Stimulated activated CD8-positive, alpha-beta memory T cell treated with anti-CD3 and anti-CD28 coated beads, Interleukin-12 subunit alpha, Interleukin-12 subunit beta, amount 100 ng/mL, for 4 hours (primary cell): ENCODE results near the gene TEAD1.

ENCODE experiments used
- DNase-seq: peaks from one replicate; pipeline ENCODE4 v3.0.0-alpha.2; 2020; ENCODE audit warnings: low read depth

TEAD1 gene

DNA sequence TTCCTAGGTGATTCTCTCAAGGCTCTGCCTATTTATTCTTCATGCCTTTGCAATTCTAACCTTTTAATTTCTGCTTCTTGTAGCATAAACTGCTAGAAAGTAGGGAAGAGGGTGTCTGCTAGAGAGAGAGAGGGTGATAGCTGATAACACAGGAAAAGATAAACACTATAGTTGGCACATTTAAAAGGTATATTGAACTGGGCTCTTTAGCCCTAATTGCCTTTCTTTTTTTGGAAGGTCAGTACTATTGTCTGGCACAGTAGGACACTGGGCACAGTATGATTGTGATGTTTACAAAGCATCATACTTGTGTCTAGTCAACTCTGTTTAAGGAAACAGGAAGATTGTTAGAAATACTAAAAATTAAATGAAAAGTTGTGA lies 33.3 kb downstream of the TEAD1 start:
- DNase-seq = no peak

DNA sequence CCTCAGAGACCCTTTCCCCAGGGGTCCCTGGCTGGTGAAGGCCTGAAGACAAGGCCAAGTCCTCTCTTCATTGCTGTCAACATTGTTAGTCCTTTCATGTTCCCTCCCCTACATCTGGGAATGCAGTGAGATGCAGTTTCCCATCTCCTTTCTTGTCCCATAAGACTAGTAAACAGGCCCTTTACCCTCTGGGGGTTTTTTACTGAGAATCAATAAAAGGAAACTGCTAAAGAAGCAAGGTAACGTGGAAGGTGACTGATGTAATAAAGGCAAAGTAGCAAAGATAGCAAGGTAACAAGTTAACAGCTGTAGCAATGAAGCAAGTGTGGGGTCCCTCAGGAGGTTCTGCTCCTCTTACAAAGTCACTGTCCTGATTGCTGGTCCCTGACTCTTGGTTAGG lies 37.3 kb downstream of the TEAD1 start:
- no peak for DNase-seq

DNA sequence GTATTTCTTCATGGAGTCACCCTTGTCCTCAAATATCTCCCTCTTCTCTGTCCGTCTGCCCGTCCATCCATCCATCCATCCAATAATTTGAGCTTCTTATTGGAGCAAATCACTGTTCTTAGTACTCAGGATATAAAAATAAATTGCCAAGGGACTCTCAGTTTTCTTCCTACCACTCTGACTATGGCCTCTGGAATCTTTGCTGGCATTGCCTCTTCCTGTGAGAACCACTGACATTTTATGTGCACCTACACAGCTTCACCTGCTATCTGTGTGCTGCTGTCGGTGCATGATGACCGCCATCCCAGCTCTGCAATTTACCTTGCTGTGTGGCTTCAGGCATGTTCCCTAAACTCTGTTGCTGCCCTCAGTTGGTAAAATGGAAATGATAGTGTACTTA lies 37.9 kb downstream of the TEAD1 start:
- no peak for DNase-seq

DNA sequence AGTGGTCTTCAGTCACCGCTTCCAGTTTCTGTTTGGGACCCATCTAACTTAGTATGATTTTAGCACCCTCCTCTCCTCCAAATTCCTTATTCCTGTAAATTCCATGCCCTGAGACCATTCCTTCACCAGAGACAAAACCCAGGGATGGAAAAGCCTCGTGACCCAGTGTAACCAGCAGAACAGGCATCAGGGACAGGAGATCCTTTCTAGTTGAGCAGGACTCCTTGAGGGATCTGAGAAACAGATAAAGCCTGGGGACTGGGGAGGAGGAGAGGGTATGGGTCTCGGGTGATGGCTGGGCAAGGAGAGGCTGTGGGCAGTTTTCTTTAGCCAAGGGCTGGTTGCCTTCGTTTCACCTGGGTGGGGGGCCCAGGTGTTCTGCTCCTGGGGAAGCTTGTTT lies 40.9 kb downstream of the TEAD1 start:
- no peak for DNase-seq

DNA sequence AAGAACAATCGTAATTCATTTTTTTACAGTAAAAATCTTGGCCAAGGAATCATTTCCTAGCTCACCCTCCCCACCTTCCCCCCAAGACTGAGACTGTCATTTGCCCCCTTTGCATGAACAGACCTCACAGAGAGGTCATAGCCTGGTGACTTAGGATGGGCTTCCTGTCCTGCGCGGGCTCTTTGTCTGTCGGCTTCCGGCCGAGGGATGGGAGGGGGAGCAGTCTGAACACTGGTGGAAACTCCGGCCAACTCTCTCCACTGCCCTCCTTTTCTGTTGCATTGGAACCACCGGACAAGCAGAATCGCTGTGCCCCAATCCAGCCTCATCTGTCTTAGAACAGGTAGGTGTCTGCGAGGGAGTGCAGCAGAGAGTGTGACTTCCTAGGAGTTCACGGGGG lies 41.7 kb downstream of the TEAD1 start:
- DNase-seq = no peak

DNA sequence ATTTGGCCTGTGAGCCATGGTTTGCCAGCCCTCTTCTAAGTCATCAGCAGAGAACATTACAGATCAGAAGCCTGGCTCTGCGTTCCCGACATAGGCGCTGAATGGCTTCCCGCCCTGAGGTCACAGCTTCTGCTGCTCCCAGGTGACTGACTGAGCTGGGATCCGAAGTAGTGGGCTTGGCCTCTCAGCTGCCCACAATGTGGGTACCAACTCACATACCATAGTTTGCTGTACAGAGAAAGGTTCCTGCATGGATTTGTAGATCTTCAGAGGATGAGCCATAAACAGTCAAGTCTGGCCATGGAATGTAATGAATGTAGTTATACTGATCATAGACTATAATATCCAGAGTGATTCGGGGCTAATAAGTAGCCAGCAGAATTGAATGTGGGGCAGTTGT lies 42.6 kb downstream of the TEAD1 start:
- no peak for DNase-seq

DNA sequence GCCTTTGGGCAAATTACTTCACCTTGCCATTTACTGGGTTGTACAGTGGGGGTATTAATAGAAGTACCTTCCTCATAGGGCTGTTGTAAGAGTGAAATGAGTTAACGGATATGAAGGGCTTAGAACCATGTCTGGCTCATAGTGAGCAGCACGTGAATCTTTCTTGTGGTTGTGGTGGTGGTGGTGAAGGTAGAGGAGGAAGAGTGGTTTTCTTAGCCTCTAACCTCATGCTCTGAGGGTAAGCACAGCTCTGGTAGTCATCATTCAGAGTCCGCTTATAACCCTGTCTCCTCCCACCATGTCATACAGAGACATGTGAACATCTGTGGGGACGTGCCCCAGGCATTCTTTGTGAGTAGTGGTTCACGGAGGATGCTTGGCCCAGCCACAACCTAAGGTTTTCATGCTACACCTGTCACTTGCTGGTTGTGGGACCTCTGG lies 43.6 kb downstream of the TEAD1 start:
- no peak for DNase-seq

DNA sequence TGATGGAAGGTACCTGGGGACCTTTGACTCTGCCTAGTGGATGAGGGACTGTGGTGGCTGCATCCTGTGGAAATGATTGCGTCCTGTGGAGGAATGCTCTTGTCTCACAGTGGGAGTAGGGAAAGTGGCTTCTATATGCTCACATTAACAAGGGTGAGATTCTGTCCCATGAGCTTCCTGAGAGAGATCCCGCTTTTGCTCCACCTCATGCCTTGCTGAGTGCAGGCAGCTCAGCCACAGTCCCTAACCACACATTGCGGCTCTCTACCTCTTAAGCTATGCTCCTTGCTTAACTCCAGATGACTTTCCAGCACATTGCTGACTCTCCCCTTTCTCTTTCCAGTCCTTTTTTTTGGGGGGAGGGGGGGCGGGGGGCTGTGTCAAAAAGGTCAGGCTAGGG lies 45.0 kb downstream of the TEAD1 start:
- no peak for DNase-seq

DNA sequence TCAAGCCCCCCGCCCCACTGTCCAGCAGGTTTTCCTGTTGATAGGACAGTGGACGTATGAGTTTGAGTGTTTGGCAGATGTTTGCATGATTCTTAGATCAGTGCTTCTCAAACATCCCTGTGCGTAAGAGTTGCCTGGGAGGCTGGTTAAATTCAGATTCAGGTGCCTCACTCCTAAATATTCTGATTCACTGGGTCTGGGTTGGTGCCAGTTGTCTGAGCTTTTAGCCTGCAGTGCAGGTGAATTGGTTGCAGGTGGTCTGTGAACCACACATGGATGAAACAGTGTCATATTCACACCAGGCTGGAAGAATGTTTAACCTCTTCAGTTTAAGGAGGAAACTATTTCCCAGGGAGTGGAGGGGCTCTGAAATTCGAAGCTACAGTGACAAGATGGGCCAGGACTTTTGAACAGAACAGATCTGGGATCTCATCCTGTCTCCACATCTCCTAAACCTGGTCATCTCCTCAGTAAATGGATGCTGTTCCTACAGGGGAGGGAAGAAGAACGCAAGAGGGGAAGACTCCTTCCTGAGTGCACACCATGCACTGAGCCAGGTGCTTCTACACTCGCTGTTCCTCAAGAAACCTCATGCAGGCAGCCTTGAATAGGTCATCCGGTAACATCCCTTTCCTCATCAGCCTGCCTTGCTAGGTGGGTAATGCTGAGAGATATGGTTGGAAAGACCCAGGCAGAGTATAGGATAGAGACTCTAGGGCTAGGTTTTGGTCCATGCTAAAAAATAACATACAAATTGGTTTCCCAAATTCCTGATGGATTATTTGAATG lies 47.8 kb downstream of the TEAD1 start:
- DNase-seq = no peak

DNA sequence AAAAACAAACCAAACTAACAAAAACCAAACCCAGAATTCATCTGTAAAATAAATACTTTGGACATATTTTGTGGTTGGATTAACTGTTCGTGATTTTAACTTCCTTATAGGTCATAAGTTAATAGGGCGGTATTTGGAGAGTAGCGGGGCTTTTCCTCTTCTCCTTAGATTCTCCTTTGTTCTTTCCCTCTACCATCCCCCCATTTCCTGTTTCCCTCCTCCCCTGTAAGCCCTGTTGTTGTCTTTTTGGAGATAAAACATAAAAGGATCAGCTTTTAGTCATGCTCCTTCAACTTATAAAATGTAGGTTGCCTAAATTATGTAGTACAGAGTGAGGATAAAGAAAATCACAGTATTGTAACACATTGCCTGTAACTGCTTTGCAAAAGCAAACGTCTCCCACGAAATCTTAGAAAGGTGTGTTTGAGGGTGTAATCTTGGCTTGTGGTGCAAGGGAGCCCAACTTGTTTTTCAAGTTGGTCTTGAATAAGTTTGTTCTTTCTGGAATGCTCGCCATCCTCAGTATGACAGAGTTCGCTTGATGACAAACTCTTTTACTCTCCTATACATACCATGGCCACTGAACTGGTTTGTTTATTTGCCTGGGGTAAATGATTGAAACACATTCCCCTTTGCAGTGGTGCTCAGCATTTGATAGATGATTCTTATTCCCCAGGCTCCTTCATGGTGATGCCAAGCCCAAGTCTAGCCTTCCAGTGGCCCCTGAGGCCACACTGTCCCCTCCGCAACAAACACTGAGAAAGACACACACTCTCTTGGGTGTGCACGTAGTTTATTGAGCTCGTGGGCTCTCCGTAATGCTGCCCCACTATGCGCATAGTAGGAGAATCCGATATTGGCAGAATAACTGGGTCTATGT lies 49.4 kb downstream of the TEAD1 start:
- no peak for DNase-seq

DNA sequence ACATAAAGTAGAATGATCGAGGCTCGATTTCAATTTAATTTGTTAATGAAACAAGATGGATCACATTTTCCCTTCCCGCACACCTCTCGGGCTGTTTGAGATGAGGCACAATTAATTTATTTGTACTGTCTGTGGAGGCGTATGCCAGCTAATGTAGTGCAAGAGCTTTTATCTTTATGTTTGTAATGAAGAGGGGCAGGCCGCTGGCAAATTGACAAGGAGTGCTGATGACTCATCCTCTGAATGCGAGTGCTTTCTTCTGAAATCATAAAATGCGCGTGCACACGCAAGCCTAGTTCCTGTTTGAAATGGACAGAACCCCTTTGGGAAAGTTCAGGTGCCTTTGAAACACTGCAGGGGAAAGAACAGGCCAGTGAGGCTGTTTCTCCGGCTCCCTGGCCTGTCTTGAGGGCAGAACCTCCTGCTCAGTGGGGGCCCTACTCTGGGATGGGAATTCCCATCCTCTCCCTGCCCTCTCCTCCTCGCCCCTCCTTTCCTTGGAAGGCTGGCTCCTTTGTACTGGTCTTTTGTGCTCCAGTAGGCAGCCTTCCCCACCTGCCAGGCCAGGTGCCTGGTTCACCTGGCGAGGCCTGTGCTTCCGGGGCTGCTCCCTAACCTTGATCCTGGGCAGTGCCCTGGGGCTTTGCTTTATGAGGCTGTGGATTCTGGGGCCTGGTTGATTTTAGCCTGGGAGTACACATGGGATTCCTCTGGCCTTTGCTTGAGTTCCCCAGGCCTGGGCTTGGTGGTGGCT lies 50.3 kb downstream of the TEAD1 start:
- no peak for DNase-seq

DNA sequence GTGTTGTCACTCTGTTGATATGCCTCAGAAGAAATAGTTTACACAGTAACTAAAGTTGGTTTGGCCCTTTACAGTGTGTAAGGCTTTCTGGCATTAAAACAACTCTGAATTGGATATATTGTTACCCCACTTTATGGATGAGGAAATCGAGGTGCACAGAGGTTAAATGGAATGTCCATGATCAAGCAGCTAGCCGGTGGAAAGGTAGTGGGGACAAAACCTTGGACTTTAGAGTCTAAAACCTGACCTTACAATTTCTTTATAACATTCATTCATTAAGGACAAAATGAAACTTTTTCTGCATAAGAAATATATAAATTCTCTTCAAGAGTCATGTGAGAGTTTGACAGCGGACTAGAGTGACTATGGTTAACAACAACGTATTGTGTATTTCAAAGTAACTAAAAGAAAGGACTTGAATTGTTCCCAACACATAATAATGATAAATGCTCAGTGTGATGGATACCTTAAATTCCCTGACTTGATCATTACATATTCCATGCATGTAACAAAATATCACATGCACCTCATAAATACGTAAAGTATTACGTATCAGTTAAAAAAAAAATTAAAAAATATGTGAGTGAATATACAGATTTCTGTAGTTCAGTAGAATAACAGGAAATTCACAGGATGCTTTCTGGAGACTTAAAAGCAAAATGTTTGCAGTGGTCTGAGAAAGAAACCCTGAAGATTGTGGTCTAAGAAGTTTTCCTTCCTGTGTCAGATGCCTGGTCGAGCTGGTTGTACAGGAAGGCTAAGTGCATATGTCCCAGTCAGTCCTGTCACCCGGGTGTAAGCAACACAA lies 51.0 kb downstream of the TEAD1 start:
- no peak for DNase-seq

DNA sequence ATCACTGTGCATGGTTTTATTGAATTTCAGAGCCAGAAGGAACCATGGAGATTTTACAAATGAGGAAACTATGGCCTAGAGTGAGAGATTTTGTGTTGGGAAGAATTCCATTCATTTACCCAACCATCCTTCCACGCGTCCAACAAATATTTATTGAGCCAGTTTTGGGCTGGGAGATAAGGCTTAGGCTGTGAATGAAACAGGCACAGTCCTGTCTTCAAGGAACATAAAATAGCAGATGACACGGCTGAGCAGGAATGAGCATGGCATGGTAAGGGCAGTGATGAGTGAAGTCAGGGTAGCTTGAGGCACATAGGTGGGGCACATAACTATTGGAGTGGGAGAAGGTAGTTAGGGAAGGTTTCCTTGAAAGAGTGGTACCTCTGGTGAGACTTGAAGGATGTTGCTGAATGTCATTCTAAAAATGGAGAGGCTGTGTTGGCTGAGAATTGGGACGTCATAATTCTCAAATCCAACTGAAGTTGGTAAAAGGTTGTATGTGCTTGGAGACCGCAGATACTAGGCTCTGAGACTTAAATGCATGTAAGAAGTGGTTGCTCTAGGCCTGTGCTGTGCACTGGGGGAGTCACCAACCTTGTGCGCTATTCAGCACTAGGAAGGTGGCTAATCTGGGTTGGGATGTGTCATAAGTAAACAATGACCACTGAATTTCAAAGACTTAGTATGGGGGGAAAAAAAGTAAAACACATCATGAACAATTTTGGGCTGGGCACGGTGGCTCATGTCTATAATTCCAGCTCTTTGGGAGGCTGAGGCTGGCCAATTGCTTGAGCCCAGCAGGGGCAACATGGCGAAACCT lies 51.9 kb downstream of the TEAD1 start:
- DNase-seq = no peak

DNA sequence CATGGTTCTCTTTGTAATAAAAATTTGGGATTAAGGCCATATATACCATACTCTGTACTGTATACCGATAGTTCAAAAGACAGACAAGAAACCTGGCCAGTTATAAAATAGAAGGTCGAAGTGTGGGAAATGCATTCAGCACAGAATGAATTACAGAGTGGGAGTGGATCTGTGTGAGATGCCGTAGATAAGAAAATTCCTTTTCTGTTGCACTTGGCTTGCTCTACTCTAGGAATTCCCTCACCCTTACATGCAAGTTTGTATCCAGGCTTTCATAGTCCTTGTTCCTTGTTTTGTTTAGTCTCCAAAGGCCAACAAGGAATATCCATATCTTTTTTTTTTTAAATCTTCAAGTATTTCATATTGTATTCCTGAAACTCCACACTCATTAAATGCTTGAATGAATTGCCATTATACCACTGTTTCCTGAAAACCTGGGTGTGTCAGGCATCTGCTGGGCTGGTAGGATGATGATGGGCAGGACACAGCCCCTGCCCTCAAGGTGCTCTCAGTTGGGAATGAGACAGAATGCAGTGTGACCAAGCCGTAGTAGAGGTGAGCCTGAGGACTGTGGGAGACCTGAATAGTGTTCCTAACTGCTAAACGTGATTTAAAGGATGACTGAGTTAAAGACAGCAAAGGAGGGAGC lies 53.5 kb downstream of the TEAD1 start:
- DNase-seq = no peak

DNA sequence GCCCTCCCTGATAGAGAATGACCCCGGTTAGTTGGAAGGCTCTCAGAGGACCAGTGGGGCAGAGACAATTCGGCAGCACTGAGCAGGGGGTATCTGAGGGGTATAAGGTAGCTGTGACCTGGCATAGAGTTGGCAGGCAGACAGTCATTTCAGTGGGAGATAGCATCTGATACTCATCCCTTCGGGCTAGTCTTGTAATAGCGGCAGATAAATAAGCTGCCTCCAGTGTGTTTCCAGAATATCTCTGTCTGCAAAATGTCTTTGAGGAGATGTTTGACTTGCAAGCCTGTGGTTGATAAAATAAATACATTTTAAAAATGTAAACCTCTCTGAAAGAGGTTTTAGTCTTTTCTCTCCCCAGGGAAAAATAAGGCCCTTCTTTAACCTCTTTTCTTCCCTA lies 54.2 kb downstream of the TEAD1 start:
- no peak for DNase-seq

DNA sequence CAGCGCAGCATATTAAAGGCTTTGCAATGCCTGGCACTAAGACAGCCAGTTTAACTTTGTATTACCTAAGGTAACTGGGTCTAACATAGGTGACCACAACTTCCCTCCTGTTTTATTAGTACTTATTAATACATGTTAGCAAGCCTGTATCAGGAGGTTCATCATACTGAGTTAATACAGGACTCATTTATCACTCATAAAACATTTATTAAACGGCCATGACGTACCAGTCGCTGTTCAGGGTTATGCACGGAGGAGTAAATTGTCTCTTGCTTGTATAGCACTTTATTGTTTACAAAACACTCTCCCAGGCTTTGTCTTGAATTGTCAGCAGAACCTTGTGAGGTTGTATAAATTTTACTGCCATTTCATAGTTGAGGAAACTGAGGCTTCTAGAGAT lies 55.7 kb downstream of the TEAD1 start:
- DNase-seq = no peak

DNA sequence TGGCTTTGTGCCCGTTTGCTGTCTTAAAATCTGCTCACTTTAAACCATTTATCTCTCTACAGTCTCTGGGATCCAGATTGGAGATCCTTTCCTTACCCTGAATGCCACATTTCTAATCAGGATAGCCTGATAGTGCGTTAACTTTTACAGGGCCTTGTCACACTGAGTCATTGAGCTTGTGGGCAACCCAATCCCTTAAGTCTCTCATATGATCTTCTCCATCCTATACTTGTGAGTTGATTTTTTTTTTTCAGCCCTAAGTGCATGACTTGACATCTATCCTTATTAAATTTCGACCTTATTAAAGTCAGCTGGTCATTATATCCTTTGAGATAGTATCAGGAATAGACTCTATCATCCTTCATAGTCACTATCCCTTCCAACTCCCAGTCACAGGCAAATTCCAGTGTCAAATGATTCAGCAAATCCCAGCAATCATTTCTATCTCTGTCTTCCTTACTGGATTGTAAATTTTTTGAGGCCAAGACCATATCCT lies 57.7 kb downstream of the TEAD1 start:
- DNase-seq = no peak

DNA sequence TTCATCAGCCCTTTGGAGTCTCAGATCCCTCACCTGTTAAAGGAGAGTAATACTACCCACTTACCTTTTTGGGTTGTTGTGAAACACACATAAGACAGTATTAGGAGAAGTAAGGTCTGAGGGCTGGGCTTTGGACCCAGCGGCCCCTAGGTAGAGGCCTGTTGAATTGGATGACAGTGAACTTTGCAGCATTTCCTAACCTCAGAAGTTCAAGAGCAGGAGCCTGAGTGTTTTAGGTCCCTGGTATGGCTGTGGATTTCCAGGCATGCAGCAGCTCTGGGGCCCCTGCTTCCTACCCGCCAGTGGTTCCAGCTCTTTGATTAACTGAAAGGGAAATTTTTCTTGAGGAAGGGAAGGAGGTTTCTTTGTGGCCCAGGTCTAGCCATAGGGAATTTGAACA lies 58.9 kb downstream of the TEAD1 start:
- DNase-seq = no peak

DNA sequence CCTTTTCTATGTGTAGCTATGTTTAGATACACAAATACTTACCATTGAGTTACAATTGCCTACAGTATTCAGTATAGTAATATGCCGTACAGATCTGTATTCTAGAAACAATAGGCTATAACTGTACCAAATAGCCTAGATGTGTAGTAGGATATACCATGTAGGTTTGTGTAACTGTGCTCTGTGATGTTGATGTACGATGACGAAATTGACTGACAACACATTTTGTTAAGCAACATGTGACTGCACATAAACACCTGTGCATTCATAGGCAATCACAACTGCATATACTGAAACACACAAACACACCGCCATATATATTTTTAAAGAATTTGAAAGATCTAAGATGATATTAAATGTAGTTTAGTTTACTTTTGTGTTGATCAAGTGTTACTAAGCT lies 60.4 kb downstream of the TEAD1 start:
- no peak for DNase-seq

DNA sequence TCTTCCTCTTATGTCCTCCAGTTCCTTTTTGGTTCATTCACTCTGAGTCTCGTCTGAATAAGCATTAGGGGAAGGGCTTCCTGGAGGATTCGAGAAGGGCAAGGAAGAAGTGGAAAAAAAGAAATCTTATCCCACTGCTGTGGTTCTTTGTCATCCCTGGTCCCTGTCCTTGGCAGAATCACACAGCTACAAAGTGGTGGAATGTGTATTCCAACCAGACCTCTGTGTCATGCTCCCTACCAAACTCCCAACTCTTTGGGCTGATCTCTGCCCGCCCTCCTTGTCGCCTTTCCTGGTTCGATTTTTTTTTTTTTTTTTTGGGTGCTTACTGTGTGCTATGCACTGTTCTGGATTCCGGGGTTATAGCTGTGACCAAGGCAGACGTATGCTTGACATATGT lies 61.0 kb downstream of the TEAD1 start:
- DNase-seq = no peak
